HepG2 (cell line): ENCODE data around the gene SNX21. TPM values are rescaled to one million over a fixed set of nuclear protein-coding genes. Genes with fewer than 3 reads are reported as not detected.

ENCODE experiments used
- AGO1 ChIP-seq: fragments of 200-400 bp; formaldehyde crosslinking; IDR thresholded peaks from 2 replicates; pipeline ENCODE4 v1.6.1; 2017; ENCODE audit warnings: mild to moderate bottlenecking, low read depth, low read length, moderate library complexity; ENCODE audit not compliant: poor library complexity, severe bottlenecking
- CCDC6 ChIP-seq: sonication (generic); formaldehyde crosslinking; IDR thresholded peaks from 2 replicates; pipeline ENCODE4 v1.8.1; 2022; ENCODE audit warnings: mild to moderate bottlenecking, missing genetic modification reagents, moderate library complexity
- CREM ChIP-seq, 2 experiments: sonication (generic) in 1 of 2; formaldehyde crosslinking in 1 of 2; IDR thresholded peaks; 2 replicates each; pipeline versions ENCODE4 v1.4.0 to v1.6.1; 2016 to 2020; ENCODE audit warnings: antibody characterized with exemption in 1 of 2, mild to moderate bottlenecking in 1 of 2, missing genetic modification reagents in 1 of 2
- EZH2 ChIP-seq: conservative IDR thresholded peaks from 2 replicates; pipeline ENCODE4 v1.6.1; 2012; ENCODE audit warnings: mild to moderate bottlenecking, low read depth, low read length, moderate library complexity
- HMG20B ChIP-seq: conservative IDR thresholded peaks from 2 replicates; pipeline ENCODE4 v1.6.1; 2016; ENCODE audit warnings: missing genetic modification reagents, missing compliant biosample characterization
- ISL2 ChIP-seq: sonication (generic); formaldehyde crosslinking; IDR thresholded peaks from 2 replicates; pipeline ENCODE4 v1.5.0; 2020; ENCODE audit warnings: missing genetic modification reagents
- KLF13 ChIP-seq: sonication (generic); formaldehyde crosslinking; IDR thresholded peaks from 2 replicates; pipeline ENCODE4 v1.4.0; 2020; ENCODE audit warnings: mild to moderate bottlenecking, missing genetic modification reagents
- PHF21A ChIP-seq: sonication (generic); formaldehyde crosslinking; IDR thresholded peaks from 2 replicates; pipeline ENCODE4 v1.5.0; 2020; ENCODE audit warnings: mild to moderate bottlenecking, missing genetic modification reagents
- PTBP1 ChIP-seq: fragments of 200-400 bp; formaldehyde crosslinking; IDR thresholded peaks from 2 replicates; pipeline ENCODE4 v1.6.1; 2018; ENCODE audit warnings: low read length, low read depth; ENCODE audit not compliant: poor library complexity, severe bottlenecking
- SOX5 ChIP-seq: IDR thresholded peaks from 2 replicates; pipeline ENCODE4 v1.6.1; 2016; ENCODE audit warnings: borderline replicate concordance
- SP4 ChIP-seq: sonication (generic); formaldehyde crosslinking; IDR thresholded peaks from 2 replicates; pipeline ENCODE4 v1.8.1; 2023; ENCODE audit warnings: mild to moderate bottlenecking, missing genetic modification reagents
- TARDBP ChIP-seq: sonication (generic); formaldehyde crosslinking; IDR thresholded peaks from 2 replicates; pipeline ENCODE4 v1.8.0; 2022; ENCODE audit warnings: mild to moderate bottlenecking, missing genetic modification reagents
- ZFP37 ChIP-seq: sonication (generic); formaldehyde crosslinking; IDR thresholded peaks from 2 replicates; pipeline ENCODE4 v1.4.0; 2020; ENCODE audit warnings: missing genetic modification reagents, borderline replicate concordance
- ZNF335 ChIP-seq: sonication (generic); formaldehyde crosslinking; IDR thresholded peaks from 2 replicates; pipeline ENCODE4 v1.4.0; 2020; ENCODE audit warnings: missing genetic modification reagents
- ZNF841 ChIP-seq: sonication (generic); formaldehyde crosslinking; IDR thresholded peaks from 2 replicates; pipeline ENCODE4 v1.8.1; 2023; ENCODE audit warnings: missing genetic modification reagents, borderline replicate concordance
- polyA plus RNA-seq, 8 experiments: library from polyadenylated mRNA; depleted of rRNA in 3 of 8; stranded (reverse) in 7 of 8; unstranded in 1 of 8; fragments of >200 nt; fragmentation: Illumina TruSeq in 4 of 8; extraction: Trizol in 4 of 8; gene quantifications; 2 replicates each; pipeline versions ENCODE4 v1.2.1 to v1.2.3, GENCODE V29; 2011 to 2016; ENCODE audit warnings: low read depth in 4 of 8, missing spikeins in 1 of 8, mixed read lengths in 1 of 8; ENCODE audit not compliant: insufficient read depth in 1 of 8
- total RNA-seq, 5 experiments: library from RNA; depleted of rRNA; stranded (reverse); fragments of >200 nt; fragmentation: Illumina TruSeq; extraction: Trizol; gene quantifications; 2 replicates each; pipeline ENCODE4 v1.2.3, GENCODE V29; 2016; ENCODE audit warnings: low read depth in 1 of 5
- TF ChIP-seq, protein P1 (sequence below): sonication (generic); formaldehyde crosslinking; IDR thresholded peaks from 2 replicates; pipeline ENCODE4 v1.5.1; 2020; ENCODE audit warnings: mild to moderate bottlenecking, missing genetic modification reagents, borderline replicate concordance
- TF ChIP-seq, protein P2 (sequence below): sonication (generic); formaldehyde crosslinking; IDR thresholded peaks from 2 replicates; pipeline ENCODE4 v1.5.1; 2020; ENCODE audit warnings: mild to moderate bottlenecking, missing genetic modification reagents, moderate library complexity
- TF ChIP-seq, protein P3 (sequence below): sonication (generic); formaldehyde crosslinking; IDR thresholded peaks from 2 replicates; pipeline ENCODE4 v1.5.0; 2020; ENCODE audit warnings: mild to moderate bottlenecking, missing genetic modification reagents, borderline replicate concordance

Gene SNX21
- total and polyA plus RNA-seq, 2 of the 13 experiments (the other 11 are each of a cell fraction or from before 2014, with no cell fraction given): 7.7 to 12.8 TPM

DNA sequence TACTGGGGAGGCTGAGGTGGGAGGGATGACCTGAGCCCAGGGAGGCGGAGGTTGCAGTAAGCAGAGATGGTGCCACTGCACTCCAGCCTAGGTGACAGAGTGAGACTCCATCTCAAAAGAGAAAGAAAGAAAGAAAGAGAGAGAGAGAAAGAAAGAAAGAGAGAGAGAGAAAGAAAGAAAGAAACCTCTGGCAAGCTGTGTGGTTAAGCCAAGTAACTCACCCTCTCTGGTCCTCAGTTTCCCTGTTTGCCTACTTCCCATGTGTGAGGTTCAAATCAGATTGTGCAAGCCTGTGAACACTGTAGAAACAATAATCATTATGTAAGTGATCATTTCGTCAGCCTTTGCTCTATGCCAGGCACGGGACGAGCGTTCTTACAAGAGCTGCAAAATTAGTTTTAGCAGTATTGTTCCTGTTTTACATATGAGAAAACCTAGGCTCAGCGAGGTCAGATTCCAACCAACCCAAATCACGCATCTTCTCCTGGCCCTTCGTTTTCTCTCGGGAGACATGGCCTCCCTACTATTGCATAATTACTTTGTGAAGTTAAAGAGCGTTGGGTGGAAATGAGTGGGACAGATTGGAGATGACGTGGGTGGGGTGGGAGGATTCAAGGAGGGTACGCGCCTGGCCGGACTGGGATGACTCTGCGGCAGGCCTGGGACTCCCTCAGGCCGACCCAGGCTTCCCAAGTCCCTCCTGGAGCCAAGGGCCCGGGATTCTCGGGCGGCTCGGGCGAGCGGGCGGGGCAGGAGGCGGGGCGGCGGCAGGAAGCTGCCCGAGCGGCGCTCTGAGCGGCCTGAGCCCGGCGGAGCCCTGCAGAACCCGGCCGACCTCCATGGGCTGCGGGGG, at the start of gene SNX21 (continued):
- TF ChIP-seq SOX5 (CRISPR knock-in tag): peak; percentile 49; the same call in 1 of the 2 replicates
- no peak for TF ChIP-seq ZFP37 (CRISPR knock-in tag)
- TF ChIP-seq, protein P1, sequence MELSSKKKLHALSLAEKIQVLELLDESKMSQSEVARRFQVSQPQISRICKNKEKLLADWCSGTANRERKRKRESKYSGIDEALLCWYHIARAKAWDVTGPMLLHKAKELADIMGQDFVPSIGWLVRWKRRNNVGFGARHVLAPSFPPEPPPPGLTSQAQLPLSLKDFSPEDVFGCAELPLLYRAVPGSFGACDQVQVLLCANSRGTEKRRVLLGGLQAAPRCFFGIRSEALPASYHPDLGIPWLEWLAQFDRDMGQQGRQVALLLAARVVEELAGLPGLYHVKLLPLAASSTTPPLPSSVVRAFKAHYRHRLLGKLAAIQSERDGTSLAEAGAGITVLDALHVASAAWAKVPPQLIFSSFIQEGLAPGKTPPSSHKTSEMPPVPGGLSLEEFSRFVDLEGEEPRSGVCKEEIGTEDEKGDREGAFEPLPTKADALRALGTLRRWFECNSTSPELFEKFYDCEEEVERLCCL (CRISPR knock-in tag): no peak; the same call in 1 of the 2 replicates
- TF ChIP-seq ISL2: peak; percentile 27; the same call in 1 of the 2 replicates
- TF ChIP-seq AGO1: no peak
- TF ChIP-seq KLF13: no peak
- peak; percentile 74; the same call in 1 of the 2 replicates for TF ChIP-seq CCDC6 (CRISPR knock-in tag)
- no peak for TF ChIP-seq ZNF841 (CRISPR knock-in tag)
- TF ChIP-seq HMG20B (CRISPR knock-in tag): no peak; the same call in 1 of the 2 replicates
- no peak for TF ChIP-seq EZH2
- TF ChIP-seq PTBP1: peak; percentile 61
- peak; percentile 59 for TF ChIP-seq CREM (IDR thresholded peaks at IDR 0.05)
- no peak for TF ChIP-seq CREM (CRISPR knock-in tag; IDR thresholded peaks at IDR 0.05)
- TF ChIP-seq SP4: no peak
- TF ChIP-seq ZNF335 (CRISPR knock-in tag): peak; percentile 48; the same call in 1 of the 2 replicates
- peak; percentile 43; the same call in 1 of the 2 replicates for TF ChIP-seq TARDBP (CRISPR knock-in tag)
- TF ChIP-seq, protein P2, sequence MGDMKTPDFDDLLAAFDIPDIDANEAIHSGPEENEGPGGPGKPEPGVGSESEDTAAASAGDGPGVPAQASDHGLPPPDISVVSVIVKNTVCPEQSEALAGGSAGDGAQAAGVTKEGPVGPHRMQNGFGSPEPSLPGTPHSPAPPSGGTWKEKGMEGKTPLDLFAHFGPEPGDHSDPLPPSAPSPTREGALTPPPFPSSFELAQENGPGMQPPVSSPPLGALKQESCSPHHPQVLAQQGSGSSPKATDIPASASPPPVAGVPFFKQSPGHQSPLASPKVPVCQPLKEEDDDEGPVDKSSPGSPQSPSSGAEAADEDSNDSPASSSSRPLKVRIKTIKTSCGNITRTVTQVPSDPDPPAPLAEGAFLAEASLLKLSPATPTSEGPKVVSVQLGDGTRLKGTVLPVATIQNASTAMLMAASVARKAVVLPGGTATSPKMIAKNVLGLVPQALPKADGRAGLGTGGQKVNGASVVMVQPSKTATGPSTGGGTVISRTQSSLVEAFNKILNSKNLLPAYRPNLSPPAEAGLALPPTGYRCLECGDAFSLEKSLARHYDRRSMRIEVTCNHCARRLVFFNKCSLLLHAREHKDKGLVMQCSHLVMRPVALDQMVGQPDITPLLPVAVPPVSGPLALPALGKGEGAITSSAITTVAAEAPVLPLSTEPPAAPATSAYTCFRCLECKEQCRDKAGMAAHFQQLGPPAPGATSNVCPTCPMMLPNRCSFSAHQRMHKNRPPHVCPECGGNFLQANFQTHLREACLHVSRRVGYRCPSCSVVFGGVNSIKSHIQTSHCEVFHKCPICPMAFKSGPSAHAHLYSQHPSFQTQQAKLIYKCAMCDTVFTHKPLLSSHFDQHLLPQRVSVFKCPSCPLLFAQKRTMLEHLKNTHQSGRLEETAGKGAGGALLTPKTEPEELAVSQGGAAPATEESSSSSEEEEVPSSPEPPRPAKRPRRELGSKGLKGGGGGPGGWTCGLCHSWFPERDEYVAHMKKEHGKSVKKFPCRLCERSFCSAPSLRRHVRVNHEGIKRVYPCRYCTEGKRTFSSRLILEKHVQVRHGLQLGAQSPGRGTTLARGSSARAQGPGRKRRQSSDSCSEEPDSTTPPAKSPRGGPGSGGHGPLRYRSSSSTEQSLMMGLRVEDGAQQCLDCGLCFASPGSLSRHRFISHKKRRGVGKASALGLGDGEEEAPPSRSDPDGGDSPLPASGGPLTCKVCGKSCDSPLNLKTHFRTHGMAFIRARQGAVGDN (CRISPR knock-in tag): no peak
- TF ChIP-seq, protein P3, sequence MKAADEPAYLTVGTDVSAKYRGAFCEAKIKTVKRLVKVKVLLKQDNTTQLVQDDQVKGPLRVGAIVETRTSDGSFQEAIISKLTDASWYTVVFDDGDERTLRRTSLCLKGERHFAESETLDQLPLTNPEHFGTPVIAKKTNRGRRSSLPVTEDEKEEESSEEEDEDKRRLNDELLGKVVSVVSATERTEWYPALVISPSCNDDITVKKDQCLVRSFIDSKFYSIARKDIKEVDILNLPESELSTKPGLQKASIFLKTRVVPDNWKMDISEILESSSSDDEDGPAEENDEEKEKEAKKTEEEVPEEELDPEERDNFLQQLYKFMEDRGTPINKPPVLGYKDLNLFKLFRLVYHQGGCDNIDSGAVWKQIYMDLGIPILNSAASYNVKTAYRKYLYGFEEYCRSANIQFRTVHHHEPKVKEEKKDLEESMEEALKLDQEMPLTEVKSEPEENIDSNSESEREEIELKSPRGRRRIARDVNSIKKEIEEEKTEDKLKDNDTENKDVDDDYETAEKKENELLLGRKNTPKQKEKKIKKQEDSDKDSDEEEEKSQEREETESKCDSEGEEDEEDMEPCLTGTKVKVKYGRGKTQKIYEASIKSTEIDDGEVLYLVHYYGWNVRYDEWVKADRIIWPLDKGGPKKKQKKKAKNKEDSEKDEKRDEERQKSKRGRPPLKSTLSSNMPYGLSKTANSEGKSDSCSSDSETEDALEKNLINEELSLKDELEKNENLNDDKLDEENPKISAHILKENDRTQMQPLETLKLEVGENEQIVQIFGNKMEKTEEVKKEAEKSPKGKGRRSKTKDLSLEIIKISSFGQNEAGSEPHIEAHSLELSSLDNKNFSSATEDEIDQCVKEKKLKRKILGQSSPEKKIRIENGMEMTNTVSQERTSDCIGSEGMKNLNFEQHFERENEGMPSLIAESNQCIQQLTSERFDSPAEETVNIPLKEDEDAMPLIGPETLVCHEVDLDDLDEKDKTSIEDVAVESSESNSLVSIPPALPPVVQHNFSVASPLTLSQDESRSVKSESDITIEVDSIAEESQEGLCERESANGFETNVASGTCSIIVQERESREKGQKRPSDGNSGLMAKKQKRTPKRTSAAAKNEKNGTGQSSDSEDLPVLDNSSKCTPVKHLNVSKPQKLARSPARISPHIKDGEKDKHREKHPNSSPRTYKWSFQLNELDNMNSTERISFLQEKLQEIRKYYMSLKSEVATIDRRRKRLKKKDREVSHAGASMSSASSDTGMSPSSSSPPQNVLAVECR: 0 out of 2 replicates have a peak, but pooled peaks have one; percentile 81
- TF ChIP-seq PHF21A: peak; percentile 90
